Measurements from ENCODE around the gene PCP4L1. TPM values are rescaled to one million over a fixed set of nuclear protein-coding genes. Genes with fewer than 3 reads are reported as not detected.

Gene PCP4L1
- total RNA-seq, 2 donors from 2014 or later: 0.59 TPM; not detected in 1

- Histone ChIP-seq H3K4me1 (no peaks in the 10 kb centered on the region), H3K36me3 (peaks cover 42% of the 10 kb centered on the region), H3K27me3 (no peaks in the 10 kb centered on the region), H3K9me3 (no peaks in the 10 kb centered on the region), H3K27ac (no peak overlapping the region), H3K4me3 (no peak overlapping the region)
- TF ChIP-seq CTCF (IDR thresholded peaks at IDR 0.05): no peak
- DNase-seq (ENCODE audit: low spot score): no peak
Observed at GRCh38 chr1:161324020-161324419, 65.5 kb downstream of the PCP4L1 start.

- TF ChIP-seq CTCF (IDR thresholded peaks at IDR 0.05): no peak
- Histone ChIP-seq H3K4me3 (no peak overlapping the region), H3K27me3 (no peaks in the 10 kb centered on the region), H3K27ac (no peak overlapping the region), H3K4me1 (no peaks in the 10 kb centered on the region), H3K36me3 (peaks cover 66% of the 10 kb centered on the region), H3K9me3 (no peaks in the 10 kb centered on the region)
- DNase-seq (ENCODE audit: low spot score): no peak
Observed at GRCh38 chr1:161330346-161330745, 71.8 kb downstream of the PCP4L1 start.

GRCh38 chr1:161333166-161333565 is 74.6 kb downstream of the PCP4L1 start:
- no peaks in the 10 kb centered on the region for H3K27me3 ChIP-seq
- no peak overlapping the region for H3K27ac ChIP-seq
- H3K36me3 ChIP-seq: peaks cover 58% of the 10 kb centered on the region
- H3K9me3 ChIP-seq: no peaks in the 10 kb centered on the region
- H3K4me1 ChIP-seq: no peaks in the 10 kb centered on the region
- H3K4me3 ChIP-seq: no peak overlapping the region
- DNase-seq (ENCODE audit: low spot score): no peak
- no peak for TF ChIP-seq CTCF (IDR thresholded peaks at IDR 0.05)

Small RNAs within 50 kb of the gene (microRNA-seq; reads per million reads assigned to microRNA genes)
- gene MIR5187 (ENCODE audit: borderline number of aligned reads in 2 of 2, borderline replicate concordance in 1 of 2): 2.1 to 4.9 reads per million in 2 donors

Other genes starting within 250 kb of the PCP4L1 start
- gene F11R, start 237.6 kb upstream of the PCP4L1 start, total RNA-seq: 10 to 100 TPM; 11.2 to 26.2 TPM
- 100 to 1,000 TPM in 1 of 2 donors, 10 to 100 TPM in 1; 95.0 to 118 TPM for gene TSTD1, start 219.8 kb upstream of the PCP4L1 start, total RNA-seq
- gene USF1, start 212.8 kb upstream of the PCP4L1 start, total RNA-seq: 10 to 100 TPM; 21.7 to 25.5 TPM
- 1 to 10 TPM; 1.4 to 4.6 TPM for gene ARHGAP30, start 188.9 kb upstream of the PCP4L1 start, total RNA-seq
- under 1 TPM in 1 of 2 donors, not detected in 1; 0.75 TPM for gene NECTIN4, start 169.2 kb upstream of the PCP4L1 start, total RNA-seq
- gene KLHDC9, start 160.4 kb upstream of the PCP4L1 start, total RNA-seq: 1 to 10 TPM; 2.9 to 7.8 TPM
- 10 to 100 TPM; 39.9 to 42.2 TPM for gene PFDN2, start 140.7 kb upstream of the PCP4L1 start, total RNA-seq
- gene NIT1, start 140.6 kb upstream of the PCP4L1 start, total RNA-seq: 10 to 100 TPM; 19.1 to 26.0 TPM
- 10 to 100 TPM; 21.8 to 28.9 TPM for gene DEDD, start 126.1 kb upstream of the PCP4L1 start, total RNA-seq
- 10 to 100 TPM; 53.0 to 77.4 TPM for gene UFC1, start 104.8 kb upstream of the PCP4L1 start, total RNA-seq
- 10 to 100 TPM; 13.5 to 14.4 TPM for gene USP21, start 99.2 kb upstream of the PCP4L1 start, total RNA-seq
- gene PPOX, start 92.3 kb upstream of the PCP4L1 start, total RNA-seq: 1 to 10 TPM; 8.3 to 9.6 TPM
- gene B4GALT3, start 81.2 kb upstream of the PCP4L1 start, total RNA-seq: 10 to 100 TPM; 24.3 to 32.7 TPM
- 10 to 100 TPM; 12.6 to 19.5 TPM for gene ADAMTS4, start 59.7 kb upstream of the PCP4L1 start, total RNA-seq
- 100 to 1,000 TPM; 148 to 311 TPM for gene NDUFS2, start 56.4 kb upstream of the PCP4L1 start, total RNA-seq
- gene FCER1G, start 43.5 kb upstream of the PCP4L1 start, total RNA-seq: 10 to 100 TPM; 16.8 to 77.8 TPM
- gene APOA2, start 35.1 kb upstream of the PCP4L1 start, total RNA-seq: not detected
- gene TOMM40L, start 32.7 kb upstream of the PCP4L1 start, total RNA-seq: 10 to 100 TPM; 23.9 to 35.3 TPM
- not detected for gene NR1I3, start 20.5 kb upstream of the PCP4L1 start, total RNA-seq
- gene MPZ, start 51.2 kb downstream of the PCP4L1 start, total RNA-seq: 1 to 10 TPM; 1.7 to 5.1 TPM
- 100 to 1,000 TPM in 1 of 2 donors, 10 to 100 TPM in 1; 37.8 to 151 TPM for gene SDHC, start 55.6 kb downstream of the PCP4L1 start, total RNA-seq
- not detected for gene CFAP126, start 109.1 kb downstream of the PCP4L1 start, total RNA-seq
- 10 to 100 TPM in 1 of 2 donors, 1 to 10 TPM in 1; 9.5 to 45.7 TPM for gene FCGR2A, start 246.7 kb downstream of the PCP4L1 start, total RNA-seq